ENCODE measurements around the gene CEACAM16.
"Not testable (repeated sequence)": the region's sequence is repeated elsewhere in the genome, so short reads cannot be mapped to it uniquely, and the experiment has no call there.

Gene CEACAM16

DNA sequence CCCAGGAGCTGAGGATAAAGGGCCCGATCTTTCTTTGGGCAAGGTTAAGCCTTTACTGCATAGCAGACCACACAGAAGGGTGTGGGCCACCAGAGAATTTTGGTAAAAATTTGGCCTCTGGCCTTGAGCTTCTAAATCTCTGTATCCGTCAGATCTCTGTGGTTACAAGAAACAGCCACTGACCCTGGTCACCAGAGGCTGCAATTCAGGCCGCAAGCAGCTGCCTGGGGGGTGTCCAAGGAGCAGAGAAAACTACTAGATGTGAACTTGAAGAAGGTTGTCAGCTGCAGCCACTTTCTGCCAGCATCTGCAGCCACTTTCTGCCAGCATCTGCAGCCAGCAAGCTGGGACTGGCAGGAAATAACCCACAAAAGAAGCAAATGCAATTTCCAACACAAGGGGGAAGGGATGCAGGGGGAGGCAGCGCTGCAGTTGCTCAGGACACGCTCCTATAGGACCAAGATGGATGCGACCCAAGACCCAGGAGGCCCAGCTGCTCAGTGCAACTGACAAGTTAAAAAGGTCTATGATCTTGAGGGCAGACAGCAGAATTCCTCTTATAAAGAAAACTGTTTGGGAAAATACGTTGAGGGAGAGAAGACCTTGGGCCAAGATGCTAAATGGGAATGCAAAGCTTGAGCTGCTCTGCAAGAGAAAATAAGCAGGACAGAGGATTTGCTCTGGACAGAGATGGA, 36.1 kb upstream of the CEACAM16 start:
- peaks cover 27 to 35% of the 10 kb centered on the region in 2 donors for H3K36me3 ChIP-seq (ENCODE audit: control insufficient read depth in 2 of 2, insufficient read depth in 2 of 2, low read length in 2 of 2)

DNA sequence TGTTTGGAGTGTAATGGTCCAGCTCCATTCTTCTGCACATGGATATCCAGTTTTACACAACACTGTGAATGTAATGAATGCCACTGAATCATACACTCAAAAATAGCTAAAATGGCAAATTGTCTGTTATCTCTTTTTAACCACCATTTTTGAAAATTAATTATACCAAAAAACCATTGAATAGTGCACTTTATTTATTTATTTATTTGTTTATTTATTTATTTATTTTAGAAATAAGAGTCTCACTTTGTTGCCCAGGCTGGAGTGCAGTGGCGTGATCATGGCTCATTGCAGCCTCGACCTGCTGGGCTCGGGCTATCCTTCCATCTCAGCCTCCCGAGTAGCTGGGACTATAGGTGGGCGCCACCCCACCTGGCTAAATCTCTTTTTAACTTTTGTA, 35.0 kb upstream of the CEACAM16 start:
- Histone ChIP-seq H3K27me3 (ENCODE audit: control insufficient read depth in 1 of 2, insufficient read depth in 2 of 2, low read length in 2 of 2) (no peaks in the 10 kb centered on the region), H3K4me3 (ENCODE audit: low read length in 2 of 2) (no peak overlapping the region), H3K27ac (ENCODE audit: low read length) (no peak overlapping the region), H3K9me3 (ENCODE audit: control insufficient read depth in 2 of 2, low read length in 2 of 2) (no peaks in the 10 kb centered on the region), H3K4me1 (ENCODE audit: control insufficient read depth, insufficient read depth, low read length) (no peaks in the 10 kb centered on the region), H3K36me3 (ENCODE audit: control insufficient read depth in 2 of 2, insufficient read depth in 2 of 2, low read length in 2 of 2) (peaks cover 22 to 26% of the 10 kb centered on the region in 2 donors), H3K9ac (ENCODE audit: low read length in 2 of 2) (no peak overlapping the region)

More for the DNA sequence above, 36.1 kb upstream of the CEACAM16 start:
- no peaks in the 10 kb centered on the region for H3K27me3 ChIP-seq (ENCODE audit: control insufficient read depth in 1 of 2, insufficient read depth in 2 of 2, low read length in 2 of 2)
- no peaks in the 10 kb centered on the region for H3K4me1 ChIP-seq (ENCODE audit: control insufficient read depth, insufficient read depth, low read length)
- H3K27ac ChIP-seq (ENCODE audit: low read length) = no peak overlapping the region
- H3K4me3 ChIP-seq (ENCODE audit: low read length in 2 of 2) = no peak overlapping the region
- H3K9me3 ChIP-seq (ENCODE audit: control insufficient read depth in 2 of 2, low read length in 2 of 2) = no peaks in the 10 kb centered on the region
- H3K9ac ChIP-seq (ENCODE audit: low read length in 2 of 2) = no peak overlapping the region

DNA sequence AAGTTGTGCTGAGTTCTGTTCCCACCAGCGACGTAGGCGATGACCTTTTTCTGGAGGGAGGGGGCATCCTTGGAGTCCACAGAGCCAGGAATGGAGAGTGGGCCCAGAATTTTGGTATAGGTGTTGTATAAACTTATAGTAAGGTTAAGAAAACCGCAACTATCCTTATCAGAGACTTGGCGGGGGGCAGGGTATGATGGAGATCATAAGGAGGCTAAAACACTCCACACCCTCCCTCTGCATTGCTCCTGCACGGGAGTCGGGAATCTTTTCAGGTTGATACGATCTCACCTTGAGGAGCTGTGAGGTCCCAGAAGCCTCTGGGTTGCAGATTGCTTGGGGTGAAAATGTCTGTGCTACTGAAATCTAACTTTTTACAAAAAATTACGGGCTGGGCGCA, 34.0 kb upstream of the CEACAM16 start:
- Histone ChIP-seq H3K27ac (ENCODE audit: low read length) (no peak overlapping the region), H3K36me3 (ENCODE audit: control insufficient read depth in 2 of 2, insufficient read depth in 2 of 2, low read length in 2 of 2) (peaks cover 17 to 21% of the 10 kb centered on the region in 2 donors), H3K4me1 (ENCODE audit: control insufficient read depth, insufficient read depth, low read length) (no peaks in the 10 kb centered on the region), H3K4me3 (ENCODE audit: low read length in 2 of 2) (no peak overlapping the region), H3K9ac (ENCODE audit: low read length in 2 of 2) (no peak overlapping the region), H3K27me3 (ENCODE audit: control insufficient read depth in 1 of 2, insufficient read depth in 2 of 2, low read length in 2 of 2) (no peaks in the 10 kb centered on the region), H3K9me3 (ENCODE audit: control insufficient read depth in 2 of 2, low read length in 2 of 2) (no peaks in the 10 kb centered on the region)

DNA sequence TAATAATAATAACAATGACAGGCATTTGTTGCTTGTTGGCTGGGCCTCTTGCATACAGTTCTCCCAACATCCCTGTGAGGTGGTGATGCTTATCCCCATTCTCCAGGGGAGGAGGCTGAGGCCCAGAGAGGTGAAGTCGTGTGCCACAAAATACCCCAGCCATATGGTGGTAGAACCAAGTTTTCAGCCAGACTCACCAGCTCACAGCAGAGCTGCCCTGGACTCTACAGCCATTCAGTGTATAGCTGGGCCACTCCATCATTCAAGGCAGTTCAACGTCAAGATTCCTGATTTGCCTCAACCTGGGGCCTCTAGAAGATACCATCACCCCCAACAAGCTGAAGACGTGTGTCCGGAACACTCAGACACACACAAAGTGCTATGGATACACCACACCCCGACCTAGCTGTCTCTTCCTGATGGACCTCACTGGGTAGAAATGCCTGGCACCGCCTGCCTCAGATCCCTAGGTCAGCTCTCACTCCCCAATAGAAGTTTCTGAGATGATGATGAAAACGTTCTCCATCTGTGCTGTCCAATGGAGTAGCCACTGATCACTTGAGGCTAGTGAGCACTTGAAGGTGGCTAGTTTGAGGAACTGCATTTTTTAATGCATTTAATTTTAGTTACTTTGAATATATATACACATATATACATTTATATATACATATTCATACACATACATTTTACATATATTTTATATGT, 31.9 kb upstream of the CEACAM16 start:
- H3K4me1 ChIP-seq (ENCODE audit: control insufficient read depth, insufficient read depth, low read length) = no peaks in the 10 kb centered on the region
- no peak overlapping the region for H3K27ac ChIP-seq (ENCODE audit: low read length)
- no peak overlapping the region for H3K9ac ChIP-seq (ENCODE audit: low read length in 2 of 2)
- H3K4me3 ChIP-seq (ENCODE audit: low read length in 2 of 2) = no peak overlapping the region
- H3K9me3 ChIP-seq (ENCODE audit: control insufficient read depth in 2 of 2, low read length in 2 of 2) = no peaks in the 10 kb centered on the region
- H3K27me3 ChIP-seq (ENCODE audit: control insufficient read depth in 1 of 2, insufficient read depth in 2 of 2, low read length in 2 of 2) = no peaks in the 10 kb centered on the region
- peaks cover 6 to 7% of the 10 kb centered on the region in 2 donors for H3K36me3 ChIP-seq (ENCODE audit: control insufficient read depth in 2 of 2, insufficient read depth in 2 of 2, low read length in 2 of 2)

DNA sequence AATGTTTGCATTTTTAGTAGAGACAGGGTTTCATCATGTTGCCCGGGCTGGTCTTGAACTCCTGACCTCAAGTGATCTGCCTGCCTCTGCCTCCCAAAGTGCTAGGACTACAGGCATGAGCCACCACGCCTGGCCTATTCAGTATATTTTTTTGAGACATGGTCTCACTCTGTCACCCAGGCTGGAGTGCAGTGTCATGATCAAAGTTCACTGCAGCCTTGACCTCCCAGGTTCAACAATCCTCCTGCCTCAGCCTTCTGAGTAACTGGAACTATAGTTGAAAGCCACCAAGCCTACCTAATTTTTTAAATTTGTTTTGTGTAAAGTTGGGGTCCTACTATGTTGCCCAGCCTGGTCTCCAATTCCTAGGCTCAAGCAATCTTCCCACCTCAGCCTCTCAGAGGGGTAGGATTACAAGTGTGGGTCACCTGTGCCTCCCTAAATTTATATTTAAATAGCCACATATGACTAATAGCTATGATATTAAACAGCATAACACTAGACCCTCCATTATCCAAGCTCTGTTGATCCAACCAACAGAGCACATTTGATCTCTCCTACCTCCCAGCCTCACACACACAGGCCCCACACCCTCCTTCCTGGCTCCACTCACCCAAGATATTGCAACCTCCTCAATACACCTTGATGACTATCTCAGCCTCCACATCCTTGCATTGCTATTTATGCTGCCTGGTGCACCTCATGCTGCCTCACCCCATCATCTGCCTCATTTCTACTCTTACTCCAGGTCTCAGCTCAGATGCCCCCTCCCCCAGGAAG, 29.8 kb upstream of the CEACAM16 start:
- H3K4me3 ChIP-seq (ENCODE audit: low read length in 2 of 2) = no peak overlapping the region
- no peaks in the 10 kb centered on the region for H3K27me3 ChIP-seq (ENCODE audit: control insufficient read depth in 1 of 2, insufficient read depth in 2 of 2, low read length in 2 of 2)
- no peaks in the 10 kb centered on the region for H3K4me1 ChIP-seq (ENCODE audit: control insufficient read depth, insufficient read depth, low read length)
- H3K9me3 ChIP-seq (ENCODE audit: control insufficient read depth in 2 of 2, low read length in 2 of 2) = no peaks in the 10 kb centered on the region
- H3K36me3 ChIP-seq (ENCODE audit: control insufficient read depth in 2 of 2, insufficient read depth in 2 of 2, low read length in 2 of 2) = peaks cover 0 to 2% of the 10 kb centered on the region in 2 donors
- H3K9ac ChIP-seq (ENCODE audit: low read length in 2 of 2) = no peak overlapping the region
- H3K27ac ChIP-seq (ENCODE audit: low read length) = no peak overlapping the region

DNA sequence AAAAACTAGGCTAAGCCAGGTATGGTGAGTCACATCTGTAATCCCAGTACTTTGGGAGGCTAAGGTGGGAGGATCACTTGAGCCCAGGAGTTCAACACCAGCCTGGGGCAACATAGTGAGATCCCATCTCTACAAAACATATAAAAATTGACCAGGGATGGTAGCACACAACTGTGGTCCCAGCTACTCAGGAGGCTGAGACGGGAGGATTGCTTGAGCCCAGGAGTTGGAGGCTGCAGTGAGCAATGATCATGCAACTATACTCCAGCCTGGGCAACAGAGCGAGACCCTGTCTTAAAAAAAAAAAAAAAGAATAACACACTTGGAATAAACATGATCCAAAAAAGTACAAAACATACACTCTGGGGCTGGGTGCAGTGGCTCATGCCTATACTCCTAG, 28.9 kb upstream of the CEACAM16 start:
- not testable (repeated sequence) for H3K4me3 ChIP-seq (ENCODE audit: low read length in 2 of 2); H3K4me1 ChIP-seq (ENCODE audit: control insufficient read depth, insufficient read depth, low read length); H3K27ac ChIP-seq (ENCODE audit: low read length); H3K36me3 ChIP-seq (ENCODE audit: control insufficient read depth in 2 of 2, insufficient read depth in 2 of 2, low read length in 2 of 2); H3K9me3 ChIP-seq (ENCODE audit: control insufficient read depth in 2 of 2, low read length in 2 of 2); H3K9ac ChIP-seq (ENCODE audit: low read length in 2 of 2); H3K27me3 ChIP-seq (ENCODE audit: control insufficient read depth in 1 of 2, insufficient read depth in 2 of 2, low read length in 2 of 2)

DNA sequence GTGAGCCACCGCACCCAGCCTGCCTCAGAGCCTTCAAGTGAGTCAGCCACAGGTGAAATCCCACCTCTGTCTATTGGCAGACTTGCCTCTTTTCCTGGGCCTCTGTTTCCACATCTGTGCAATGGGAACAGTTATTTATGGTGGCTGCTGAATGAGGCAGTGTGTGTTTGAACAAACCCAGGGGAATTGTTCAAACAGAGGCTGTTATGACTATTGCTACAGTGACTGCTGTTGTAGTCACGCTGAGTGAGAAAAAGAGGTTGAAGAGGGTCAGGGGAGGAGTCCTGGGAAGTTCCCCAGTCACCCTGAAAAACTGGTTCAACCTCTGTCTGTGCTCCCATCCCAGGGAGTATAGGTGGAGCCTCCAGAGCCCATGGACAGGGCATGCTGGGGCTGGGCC, 27.6 kb upstream of the CEACAM16 start, which contains the start of gene CEACAM19:
CEACAM19 (plus strand) TSS at position 83 of the 400 bp plus-strand sequence. CDS start 450 bp downstream, outside the sequence.
- H3K4me1 ChIP-seq (ENCODE audit: control insufficient read depth, insufficient read depth, low read length) = no peaks in the 10 kb centered on the region
- H3K36me3 ChIP-seq (ENCODE audit: control insufficient read depth in 2 of 2, insufficient read depth in 2 of 2, low read length in 2 of 2) = peaks cover 2 to 4% of the 10 kb centered on the region in 2 donors
- H3K4me3 ChIP-seq (ENCODE audit: low read length in 2 of 2) = no peak within 1 kb of the TSS
- no peak within 1 kb of the TSS for H3K9ac ChIP-seq (ENCODE audit: low read length in 2 of 2)
- H3K9me3 ChIP-seq (ENCODE audit: control insufficient read depth in 2 of 2, low read length in 2 of 2) = no peaks in the 10 kb centered on the region
- H3K27ac ChIP-seq (ENCODE audit: low read length) = no peak within 1 kb of the TSS
- H3K27me3 ChIP-seq (ENCODE audit: control insufficient read depth in 1 of 2, insufficient read depth in 2 of 2, low read length in 2 of 2) = no peaks in the 10 kb centered on the region

DNA sequence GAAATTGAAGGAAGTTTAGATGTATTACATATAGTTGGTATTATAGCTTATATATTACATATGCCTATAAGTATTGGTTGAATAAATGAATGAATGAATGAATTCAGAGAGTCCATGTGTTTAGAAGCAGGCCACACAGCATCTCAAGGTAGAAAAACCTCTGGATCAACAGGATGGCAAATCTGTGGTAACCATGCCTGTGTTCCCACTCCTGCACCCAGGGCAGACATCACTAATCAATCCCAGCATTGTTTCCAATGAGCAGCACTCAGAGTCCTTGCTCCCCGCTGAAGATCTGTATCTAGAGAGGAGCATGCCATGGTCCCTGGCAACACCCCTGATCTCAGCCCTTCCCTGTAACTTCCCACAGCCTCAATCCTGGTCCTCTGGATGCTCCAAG, 26.7 kb upstream of the CEACAM16 start:
- H3K9me3 ChIP-seq (ENCODE audit: control insufficient read depth in 2 of 2, low read length in 2 of 2) = no peaks in the 10 kb centered on the region
- H3K4me3 ChIP-seq (ENCODE audit: low read length in 2 of 2) = no peak overlapping the region
- no peak overlapping the region for H3K27ac ChIP-seq (ENCODE audit: low read length)
- no peaks in the 10 kb centered on the region for H3K4me1 ChIP-seq (ENCODE audit: control insufficient read depth, insufficient read depth, low read length)
- no peaks in the 10 kb centered on the region for H3K27me3 ChIP-seq (ENCODE audit: control insufficient read depth in 1 of 2, insufficient read depth in 2 of 2, low read length in 2 of 2)
- H3K9ac ChIP-seq (ENCODE audit: low read length in 2 of 2) = no peak overlapping the region
- H3K36me3 ChIP-seq (ENCODE audit: control insufficient read depth in 2 of 2, insufficient read depth in 2 of 2, low read length in 2 of 2) = peaks cover 4 to 8% of the 10 kb centered on the region in 2 donors

DNA sequence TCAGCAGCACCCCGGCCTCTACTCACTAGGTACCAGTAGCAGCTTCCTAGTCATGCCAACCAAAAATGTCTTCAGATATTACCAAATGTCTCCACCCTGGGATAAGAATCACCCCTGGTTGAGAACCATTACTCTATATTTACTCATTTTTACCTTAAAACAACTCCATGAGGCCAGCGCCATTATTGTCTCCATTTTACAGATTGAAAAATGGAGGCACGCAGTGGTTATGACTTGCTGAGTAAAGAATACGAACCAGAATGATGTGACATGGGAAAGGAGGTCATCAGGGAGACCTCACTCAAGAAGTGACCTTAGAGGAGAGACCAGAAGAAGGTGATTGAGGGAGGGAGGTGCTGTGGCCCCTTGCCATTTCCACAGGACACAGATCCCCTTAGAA, 25.4 kb upstream of the CEACAM16 start:
- Histone ChIP-seq H3K4me1 (ENCODE audit: control insufficient read depth, insufficient read depth, low read length) (no peaks in the 10 kb centered on the region), H3K4me3 (ENCODE audit: low read length in 2 of 2) (no peak overlapping the region), H3K36me3 (ENCODE audit: control insufficient read depth in 2 of 2, insufficient read depth in 2 of 2, low read length in 2 of 2) (peaks cover 4 to 10% of the 10 kb centered on the region in 2 donors), H3K9ac (ENCODE audit: low read length in 2 of 2) (no peak overlapping the region), H3K27ac (ENCODE audit: low read length) (no peak overlapping the region), H3K9me3 (ENCODE audit: control insufficient read depth in 2 of 2, low read length in 2 of 2) (no peaks in the 10 kb centered on the region), H3K27me3 (ENCODE audit: control insufficient read depth in 1 of 2, insufficient read depth in 2 of 2, low read length in 2 of 2) (no peaks in the 10 kb centered on the region)

DNA sequence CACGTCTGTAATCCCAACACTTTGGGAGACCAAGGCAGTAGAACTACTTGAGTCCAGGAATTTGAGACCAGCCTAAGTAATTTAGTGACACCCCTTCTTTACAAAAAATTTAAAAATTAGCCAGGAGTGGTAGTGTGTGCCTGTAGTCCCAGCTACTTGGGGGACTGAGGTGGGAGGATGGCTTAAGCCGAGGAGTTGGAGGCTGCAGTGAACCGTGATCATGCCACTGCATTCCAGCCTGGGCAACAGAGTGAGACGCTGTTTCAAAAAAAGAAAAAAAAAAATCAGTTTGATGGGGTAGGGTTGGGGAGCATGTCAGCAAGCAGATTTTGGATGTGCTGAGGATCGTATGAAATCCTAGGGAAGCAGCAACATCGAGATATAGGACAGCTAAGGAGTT, 23.4 kb upstream of the CEACAM16 start:
- Histone ChIP-seq H3K36me3 (ENCODE audit: control insufficient read depth in 2 of 2, insufficient read depth in 2 of 2, low read length in 2 of 2) (peaks cover 7 to 10% of the 10 kb centered on the region in 2 donors), H3K4me1 (ENCODE audit: control insufficient read depth, insufficient read depth, low read length) (no peaks in the 10 kb centered on the region), H3K9ac (ENCODE audit: low read length in 2 of 2) (no peak overlapping the region), H3K27me3 (ENCODE audit: control insufficient read depth in 1 of 2, insufficient read depth in 2 of 2, low read length in 2 of 2) (no peaks in the 10 kb centered on the region), H3K4me3 (ENCODE audit: low read length in 2 of 2) (no peak overlapping the region), H3K9me3 (ENCODE audit: control insufficient read depth in 2 of 2, low read length in 2 of 2) (no peaks in the 10 kb centered on the region), H3K27ac (ENCODE audit: low read length) (no peak overlapping the region)
